B cell (primary cell): ENCODE measurements around the gene SMIM1. TPM values are rescaled to one million over a fixed set of nuclear protein-coding genes. Genes with fewer than 3 reads are reported as not detected.

ENCODE experiments used
- ATAC-seq: fragments of 200-7000 bp; cut with Tn5 transposase; one replicate; pipeline ENCODE4 v1.10.0; 2021; ENCODE audit warnings: low read depth, mild to moderate bottlenecking, moderate number of reproducible peaks, moderate library complexity
- CTCF ChIA-PET: fragments of 350-600 bp; sonication (Branson Sonifier 250); formaldehyde crosslinking; loops from one replicate; lab custom pipeline; 2021; ENCODE audit warnings: antibody characterized with exemption, inconsistent platforms; lab: Charles Lee
- POLR2A ChIA-PET: fragments of 350-600 bp; sonication (Branson Sonifier 250); formaldehyde crosslinking; loops from one replicate; lab custom pipeline; 2021; ENCODE audit warnings: antibody characterized with exemption; lab: Charles Lee
- DNase-seq: peaks from one replicate; pipeline ENCODE4 v3.0.0; 2013
- H2AFZ ChIP-seq: 2 replicates; pipeline ENCODE4 v1.6.1; 2012; ENCODE audit warnings: mild to moderate bottlenecking, low read depth, low read length; ENCODE audit not compliant: insufficient read depth, poor library complexity, severe bottlenecking
- H3K27ac ChIP-seq, 2 donors: 1 replicate in 1 of 2; 2 replicates in 1 of 2; pipeline ENCODE4 v1.5.1; 2012 to 2013; ENCODE audit warnings: low read length in 2 of 2, mild to moderate bottlenecking in 2 of 2, moderate library complexity in 1 of 2
- H3K27me3 ChIP-seq, 4 experiments: fragments of 200-600 bp in 1 of 4; sonication (generic) in 1 of 4; replicated peaks in 1 of 4; 1 replicate in 2 of 4; 2 replicates in 2 of 4; pipeline versions ENCODE4 v1.6.1 to v1.7.0; 2013 to 2016; ENCODE audit warnings: low read length in 3 of 4, mild to moderate bottlenecking in 2 of 4, mixed read lengths in 1 of 4, moderate library complexity in 1 of 4; ENCODE audit not compliant: insufficient read depth in 4 of 4, control insufficient read depth in 3 of 4; ENCODE audit errors: control extremely low read depth in 1 of 4
- H3K36me3 ChIP-seq, 2 experiments: replicated peaks in 1 of 2; 1 replicate in 1 of 2; 2 replicates in 1 of 2; pipeline versions ENCODE4 v1.6.1 to v1.7.1; 2013; ENCODE audit warnings: low read length in 1 of 2; ENCODE audit not compliant: insufficient read depth in 2 of 2, control insufficient read depth in 1 of 2; ENCODE audit errors: control extremely low read depth in 1 of 2, extremely low read depth in 1 of 2
- H3K4me1 ChIP-seq, 2 donors: fragments of 200-600 bp in 1 of 2; sonication (generic) in 1 of 2; 1 replicate in 1 of 2; 2 replicates in 1 of 2; pipeline versions ENCODE4 v1.5.1 to v1.6.1; 2013 to 2017; ENCODE audit warnings: low read length in 2 of 2; ENCODE audit not compliant: control insufficient read depth in 2 of 2, insufficient read depth in 2 of 2
- H3K4me2 ChIP-seq: replicated peaks from 2 replicates; pipeline ENCODE3; 2012; ENCODE audit warnings: mild to moderate bottlenecking, low read depth, low read length; ENCODE audit not compliant: poor library complexity, severe bottlenecking
- H3K4me3 ChIP-seq, 5 experiments: fragments of 200-600 bp in 1 of 5; sonication (generic) in 1 of 5; 1 replicate in 3 of 5; 2 replicates in 2 of 5; pipeline versions ENCODE4 v1.5.1 to v1.7.0; 2011 to 2016; ENCODE audit warnings: low read length in 4 of 5, mild to moderate bottlenecking in 4 of 5, low read depth in 2 of 5, control low read depth in 1 of 5, moderate library complexity in 1 of 5; ENCODE audit not compliant: insufficient read depth in 1 of 5; ENCODE audit errors: control extremely low read depth in 1 of 5, extremely low read depth in 1 of 5
- H3K79me2 ChIP-seq: fragments of 200-600 bp; sonication (generic); one replicate; pipeline ENCODE4 v1.6.0; 2016; ENCODE audit warnings: low read length; ENCODE audit not compliant: control insufficient read depth, insufficient read depth
- H3K9ac ChIP-seq: fragments of 200-600 bp; sonication (generic); 2 replicates; pipeline ENCODE4 v1.6.1; 2017; ENCODE audit warnings: mild to moderate bottlenecking, low read length, moderate library complexity
- H3K9me3 ChIP-seq, 3 donors: one replicate each; pipeline versions ENCODE4 v1.6.1 to v1.7.1; 2013; ENCODE audit warnings: low read length in 2 of 3; ENCODE audit not compliant: control insufficient read depth in 2 of 3, insufficient read depth in 1 of 3; ENCODE audit errors: control extremely low read depth in 1 of 3
- H4K20me1 ChIP-seq: 2 replicates; pipeline ENCODE4 v1.6.0; 2012; ENCODE audit warnings: mild to moderate bottlenecking, low read length; ENCODE audit not compliant: insufficient read depth, control insufficient read depth, poor library complexity, severe bottlenecking
- H3K27ac Mint-ChIP-seq: one replicate; pipeline ENCODE4 v1.8.0; 2021; ENCODE audit warnings: mixed read lengths
- H3K27me3 Mint-ChIP-seq: one replicate; pipeline ENCODE4 v1.8.0; 2021; ENCODE audit warnings: mixed read lengths
- H3K4me1 Mint-ChIP-seq: one replicate; pipeline ENCODE4 v1.8.0; 2021; ENCODE audit warnings: mixed read lengths
- H3K4me3 Mint-ChIP-seq: one replicate; pipeline ENCODE4 v1.8.0; 2021; ENCODE audit warnings: mixed read lengths
- H3K9me3 Mint-ChIP-seq: one replicate; pipeline ENCODE4 v1.8.0; 2022; ENCODE audit warnings: mixed read lengths; ENCODE audit not compliant: insufficient read depth
- EZH2 ChIP-seq: IDR thresholded peaks from 2 replicates; pipeline ENCODE4 v1.6.1; 2012; ENCODE audit warnings: borderline replicate concordance, low read depth, mild to moderate bottlenecking, moderate library complexity, low read length; ENCODE audit not compliant: insufficient read depth, poor library complexity, severe bottlenecking
- WGBS: methylation state at CpG from one replicate; pipeline ENCODE4 v1.1.5; 2013; ENCODE audit warnings: missing lambda C conversion rate; ENCODE audit not compliant: insufficient coverage; 5-methylcytosine and 5-hydroxymethylcytosine counted together
- intact Hi-C: fragments of 100-400 bp; cut with micrococcal nuclease; formaldehyde crosslinking; loops from one replicate; pipeline ENCODE4 v1.10.0; 2022
- polyA plus RNA-seq: library from polyadenylated mRNA; depleted of rRNA; stranded (reverse); fragments of >200 nt; gene quantifications from 2 replicates; pipeline ENCODE4 v1.2.3, GENCODE V29; 2012
- total RNA-seq, 2 donors: library from RNA; stranded (reverse); fragments of 120-200 nt in 1 of 2; gene quantifications; 1 replicate in 1 of 2; 2 replicates in 1 of 2; pipeline versions ENCODE4 v1.2.3 to v1.2.4, GENCODE V29; 2013 to 2022
- TF ChIP-seq, protein P1 (sequence below): fragments of 200-600 bp; IDR thresholded peaks from one replicate; pipeline ENCODE4 v1.8.0; 2022; ENCODE audit warnings: antibody characterized with exemption, mild to moderate bottlenecking

The SMIM1 gene
- total and polyA plus RNA-seq, 2 donors (not counting 1 experiment from before 2014, with no cell fraction given): 2.6 to 9.0 TPM

DNA sequence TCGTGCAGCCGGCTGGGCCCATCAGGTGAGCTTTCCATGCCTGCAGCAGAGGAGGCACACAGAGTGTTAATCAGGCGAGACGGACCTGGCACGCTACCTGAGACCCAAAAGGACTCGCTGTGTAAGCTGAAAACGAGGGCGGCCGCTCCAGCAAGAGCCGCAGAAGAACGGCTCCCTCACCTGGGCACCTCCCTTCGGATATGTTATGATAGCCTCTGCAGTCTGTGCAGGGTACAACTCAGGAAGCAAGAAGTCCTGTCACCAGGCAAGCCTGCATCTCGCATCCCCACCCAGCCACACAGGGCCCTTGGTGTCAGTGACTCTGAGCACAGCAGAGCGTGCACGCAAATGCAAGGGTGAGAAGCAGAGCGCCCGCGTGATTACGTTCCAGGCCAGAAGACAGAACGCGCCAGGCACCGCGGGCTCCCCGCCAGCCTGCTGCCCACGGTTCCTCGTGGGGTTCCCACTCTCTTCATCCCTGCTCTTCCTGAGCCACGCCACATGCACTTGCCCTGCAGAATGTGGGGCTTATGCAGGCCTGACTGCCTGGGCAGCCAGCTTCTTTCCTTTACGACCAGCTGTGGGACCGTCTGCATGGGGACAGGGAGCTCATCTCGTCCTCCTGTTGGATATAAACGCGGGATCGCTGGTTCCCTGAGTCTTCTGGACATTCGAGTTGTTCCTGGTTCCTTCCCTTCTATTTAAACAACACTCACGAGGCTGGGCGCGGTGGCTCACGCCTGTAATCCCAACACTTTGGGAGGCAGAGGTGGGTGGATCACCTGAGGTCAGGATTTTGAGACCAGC, 44.0 kb downstream of the SMIM1 start:
- Mint-ChIP-seq H3K4me3 (no peak overlapping the region), H3K27me3 (no peaks in the 10 kb centered on the region), H3K4me1 (no peaks in the 10 kb centered on the region), H3K27ac (no peak overlapping the region), H3K9me3 (no peaks in the 10 kb centered on the region)
- H3K4me2 ChIP-seq: no peak overlapping the region
- H3K4me3 ChIP-seq: no peak overlapping the region
- H3K36me3 ChIP-seq: peaks cover 2 to 35% of the 10 kb centered on the region in 2 experiments
- no peaks in the 10 kb centered on the region for H4K20me1 ChIP-seq
- CTCF ChIA-PET: interaction anchor here (1.7 kb wide), 1 partner anchor 15 kb away, joined by 4 read pairs; no protein-coding TSS in a partner anchor
- H3K9me3 ChIP-seq: no peaks in the 10 kb centered on the region
- no peaks in the 10 kb centered on the region for H3K79me2 ChIP-seq
- no peak overlapping the region for H3K27ac ChIP-seq
- no peak for DNase-seq
- TF ChIP-seq, protein P1, sequence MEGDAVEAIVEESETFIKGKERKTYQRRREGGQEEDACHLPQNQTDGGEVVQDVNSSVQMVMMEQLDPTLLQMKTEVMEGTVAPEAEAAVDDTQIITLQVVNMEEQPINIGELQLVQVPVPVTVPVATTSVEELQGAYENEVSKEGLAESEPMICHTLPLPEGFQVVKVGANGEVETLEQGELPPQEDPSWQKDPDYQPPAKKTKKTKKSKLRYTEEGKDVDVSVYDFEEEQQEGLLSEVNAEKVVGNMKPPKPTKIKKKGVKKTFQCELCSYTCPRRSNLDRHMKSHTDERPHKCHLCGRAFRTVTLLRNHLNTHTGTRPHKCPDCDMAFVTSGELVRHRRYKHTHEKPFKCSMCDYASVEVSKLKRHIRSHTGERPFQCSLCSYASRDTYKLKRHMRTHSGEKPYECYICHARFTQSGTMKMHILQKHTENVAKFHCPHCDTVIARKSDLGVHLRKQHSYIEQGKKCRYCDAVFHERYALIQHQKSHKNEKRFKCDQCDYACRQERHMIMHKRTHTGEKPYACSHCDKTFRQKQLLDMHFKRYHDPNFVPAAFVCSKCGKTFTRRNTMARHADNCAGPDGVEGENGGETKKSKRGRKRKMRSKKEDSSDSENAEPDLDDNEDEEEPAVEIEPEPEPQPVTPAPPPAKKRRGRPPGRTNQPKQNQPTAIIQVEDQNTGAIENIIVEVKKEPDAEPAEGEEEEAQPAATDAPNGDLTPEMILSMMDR: no peak
- no peak for TF ChIP-seq EZH2
- no peak overlapping the region for H2AFZ ChIP-seq
- WGBS: 94% methylated on average over 38 of the region's 38 CpGs
- ATAC-seq: no peak
- no peak overlapping the region for H3K9ac ChIP-seq
- H3K4me1 ChIP-seq: no peaks in the 10 kb centered on the region
- intact Hi-C loops: no loop called here
- POLR2A ChIA-PET: no interaction called here
- H3K27me3 ChIP-seq: no peaks in the 10 kb centered on the region

DNA sequence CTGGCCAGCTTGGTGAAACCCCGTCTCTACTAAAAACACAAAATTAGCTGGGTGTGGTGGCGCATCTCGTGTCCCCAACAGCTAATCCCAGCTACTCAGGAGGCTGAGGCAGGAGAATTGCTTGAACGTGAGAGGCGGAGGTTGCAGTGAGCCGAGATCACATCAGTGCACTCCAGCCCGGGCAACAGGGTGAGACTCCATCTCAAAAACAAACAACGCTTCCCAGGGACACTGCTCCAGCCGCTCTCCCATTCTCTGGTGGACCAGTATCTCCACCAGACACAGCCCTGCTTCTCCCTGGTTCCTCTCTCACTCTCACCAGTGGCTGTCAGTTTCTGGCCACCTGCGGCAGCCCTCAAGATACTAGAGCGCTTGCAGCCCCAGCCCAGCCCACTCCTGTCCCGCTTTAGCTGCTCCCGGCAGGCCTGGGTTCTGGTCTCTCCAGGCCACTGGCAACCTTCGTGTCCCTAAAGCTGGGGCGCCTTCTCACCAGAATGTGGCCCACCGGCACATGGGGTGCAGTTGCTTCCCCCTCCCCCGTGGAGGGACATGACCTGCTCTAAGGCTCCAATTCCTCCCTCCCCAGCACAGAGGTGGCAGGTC, 44.7 kb downstream of the SMIM1 start:
- intact Hi-C loops: no loop called here
- no peaks in the 10 kb centered on the region for H3K4me1 Mint-ChIP-seq
- Histone ChIP-seq H2AFZ (no peak overlapping the region), H4K20me1 (no peaks in the 10 kb centered on the region), H3K4me2 (no peak overlapping the region), H3K4me1 (no peaks in the 10 kb centered on the region), H3K79me2 (no peaks in the 10 kb centered on the region), H3K4me3 (no peak overlapping the region), H3K27me3 (no peaks in the 10 kb centered on the region), H3K36me3 (peaks cover 2 to 36% of the 10 kb centered on the region in 2 experiments), H3K9ac (no peak overlapping the region), H3K27ac (no peak overlapping the region), H3K9me3 (no peaks in the 10 kb centered on the region)
- ChIA-PET POLR2A (no interaction called here), CTCF (interaction anchor here (1.7 kb wide), 1 partner anchor 15 kb away, joined by 4 read pairs; no protein-coding TSS in a partner anchor)
- ATAC-seq: no peak
- DNase-seq: no peak
- no peak overlapping the region for H3K27ac Mint-ChIP-seq
- no peak overlapping the region for H3K4me3 Mint-ChIP-seq
- 97% methylated on average over 17 of the region's 17 CpGs for WGBS
- no peaks in the 10 kb centered on the region for H3K9me3 Mint-ChIP-seq
- no peaks in the 10 kb centered on the region for H3K27me3 Mint-ChIP-seq
- TF ChIP-seq, protein P1: no peak
- no peak for TF ChIP-seq EZH2
